Activated naive CD8-positive, alpha-beta T cell treated with anti-CD3 and anti-CD28 coated beads, Interleukin-2, amount 10 ng/mL, durations not matched to agents 7 days and 5 days (primary cell): Measurements from ENCODE around the gene SELENBP1. TPM values are rescaled to one million over a fixed set of nuclear protein-coding genes. Genes with fewer than 3 reads are reported as not detected.
A peak's percentile ranks its signal among the peaks of the same experiment; 100 is the strongest.

Experiments used
- ATAC-seq: fragments of 150-1000 bp; cut with Tn5 transposase; one replicate; pipeline ENCODE4 v1.10.0; 2021; ENCODE audit warnings: low read depth, moderate library complexity
- POLR2A ChIA-PET: fragments of 350-600 bp; sonication (Branson Sonifier 250); formaldehyde crosslinking; loops from one replicate; lab custom pipeline; 2021; ENCODE audit warnings: antibody characterized with exemption; lab: Charles Lee
- DNase-seq: peaks from one replicate; pipeline ENCODE4 v3.0.0; 2021
- H3K27ac Mint-ChIP-seq: one replicate; pipeline ENCODE4 v1.8.0; 2022; ENCODE audit warnings: mild to moderate bottlenecking, mixed read lengths
- H3K27me3 Mint-ChIP-seq: one replicate; pipeline ENCODE4 v1.8.0; 2022; ENCODE audit warnings: mild to moderate bottlenecking, moderate library complexity, mixed read lengths
- H3K36me3 Mint-ChIP-seq: one replicate; pipeline ENCODE4 v1.8.0; 2021; ENCODE audit warnings: mild to moderate bottlenecking, mixed read lengths
- H3K4me1 Mint-ChIP-seq: one replicate; pipeline ENCODE4 v1.8.0; 2021; ENCODE audit warnings: mixed read lengths
- H3K4me3 Mint-ChIP-seq: one replicate; pipeline ENCODE4 v1.8.0; 2022; ENCODE audit warnings: mild to moderate bottlenecking, moderate library complexity, mixed read lengths
- H3K9me3 Mint-ChIP-seq: one replicate; pipeline ENCODE4 v1.8.0; 2021; ENCODE audit warnings: mixed read lengths
- total RNA-seq, 2 experiments: library from RNA; stranded (reverse); gene quantifications; one replicate each; pipeline ENCODE4 v1.2.3, GENCODE V29; 2021

Gene SELENBP1
- total RNA-seq, 2 experiments from 2014 or later, result not detected

DNA sequence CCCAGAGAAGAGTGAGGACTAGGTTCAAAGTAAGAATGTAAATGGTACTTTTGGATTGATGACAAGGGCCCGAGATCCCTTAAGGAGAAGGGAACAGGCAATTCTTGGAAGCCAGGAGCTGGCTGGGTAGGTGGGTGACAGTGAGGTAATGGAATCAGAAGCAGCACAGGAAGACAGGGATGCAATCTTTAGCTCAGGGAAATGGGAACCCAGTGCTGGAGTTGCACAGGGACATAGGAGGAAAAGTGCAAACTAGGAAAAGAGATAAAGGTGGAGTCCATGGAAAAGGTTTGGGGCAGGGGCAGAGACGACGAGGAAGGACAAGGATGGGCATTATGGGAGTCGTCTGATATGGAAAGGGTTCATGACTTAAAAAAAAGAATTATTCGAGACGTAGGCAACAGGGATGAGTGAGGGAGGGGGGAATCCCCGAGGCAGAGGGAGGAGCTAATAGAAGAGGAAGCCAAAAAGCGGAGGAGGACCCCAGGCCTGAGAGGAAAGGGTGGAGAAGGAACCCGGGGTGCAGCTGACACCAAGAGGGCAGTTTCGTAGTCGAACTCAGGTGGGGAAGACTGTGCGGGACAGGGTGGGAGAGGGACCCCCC lies 45.8 kb downstream of the SELENBP1 start:
- Mint-ChIP-seq H3K27ac (peak overlapping the region; percentile 96), H3K27me3 (no peaks in the 10 kb centered on the region), H3K4me3 (peak overlapping the region; percentile 99), H3K4me1 (peaks cover 30% of the 10 kb centered on the region), H3K9me3 (no peaks in the 10 kb centered on the region), H3K36me3 (peaks cover 14% of the 10 kb centered on the region)
- POLR2A ChIA-PET, result interaction anchor here (0.6 to 2.7 kb wide), 13 partner anchors 9 to 128 kb away, joined by 3 to 13 read pairs (median 5); partner anchors contain the start of genes PSMB4, PSMD4, RFX5 and ZNF687
- no peak for DNase-seq
- peak; percentile 34 for ATAC-seq

DNA sequence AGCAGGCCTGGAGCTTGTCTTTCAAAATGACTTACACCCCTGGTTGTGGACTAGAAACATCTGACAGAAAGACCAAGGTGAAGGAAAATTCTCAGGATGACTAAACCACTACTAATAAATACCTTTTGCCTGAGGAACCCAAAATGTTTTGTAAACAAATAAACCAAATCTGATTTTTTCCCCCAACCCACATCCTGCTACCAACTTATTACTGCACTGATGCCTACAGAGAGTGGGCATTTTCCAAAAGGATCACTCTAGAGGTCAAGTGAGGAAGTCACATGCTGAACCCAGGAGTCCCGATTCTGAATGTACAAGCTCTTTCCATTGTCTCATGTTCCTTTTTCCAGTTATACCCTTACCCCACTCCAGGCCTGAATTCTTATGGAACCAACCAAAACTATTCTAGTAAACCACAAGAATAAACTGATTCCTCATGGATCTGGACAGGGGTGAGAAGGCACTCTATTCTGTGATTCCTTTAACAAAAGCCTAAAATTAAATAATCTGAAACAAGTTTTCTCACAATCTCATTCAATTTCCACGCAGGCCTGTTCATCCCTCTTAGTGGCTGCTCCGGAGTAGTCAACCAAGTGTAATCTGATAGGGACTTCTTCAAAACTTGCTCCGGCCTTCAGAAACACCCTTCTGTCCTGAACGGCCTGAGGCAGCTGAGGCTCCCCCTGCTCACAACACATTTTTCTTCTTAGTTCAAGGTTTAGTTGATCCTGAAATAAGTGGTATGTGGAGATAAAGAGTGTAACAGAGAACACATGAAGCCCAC lies 46.7 kb downstream of the SELENBP1 start:
- Mint-ChIP-seq H3K4me3 (peak overlapping the region; percentile 99), H3K27ac (peak overlapping the region; percentile 96), H3K36me3 (peaks cover 14% of the 10 kb centered on the region), H3K27me3 (no peaks in the 10 kb centered on the region), H3K4me1 (peaks cover 30% of the 10 kb centered on the region), H3K9me3 (no peaks in the 10 kb centered on the region)
- ATAC-seq, result no peak
- POLR2A ChIA-PET, result interaction anchor here (1.2 to 2.3 kb wide), 4 partner anchors 15 to 73 kb away, joined by 5 to 8 read pairs (median 6); partner anchors contain the start of genes PSMB4 and RFX5
- DNase-seq, result no peak

DNA sequence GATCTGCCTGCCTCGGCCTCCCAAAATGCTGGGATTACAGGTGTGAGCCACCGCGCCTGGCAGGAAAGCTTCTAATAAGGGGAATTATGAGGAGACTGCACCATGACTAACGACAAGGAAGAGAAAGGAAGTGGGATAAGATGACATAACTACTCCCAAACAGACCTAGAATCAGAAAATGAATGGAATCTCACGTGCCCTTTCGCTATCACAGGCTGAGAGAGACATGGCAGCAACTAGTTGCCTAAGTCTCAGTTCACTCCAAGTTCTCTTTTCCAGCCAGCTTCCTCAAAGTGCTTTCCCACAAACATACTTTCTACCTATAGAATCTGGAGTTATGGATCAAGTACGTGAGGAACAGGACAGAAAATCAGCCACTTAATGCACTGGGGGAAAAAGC lies 47.3 kb downstream of the SELENBP1 start:
- ATAC-seq (no peak), DNase-seq (no peak)
- POLR2A ChIA-PET, result interaction anchor here (0.7 to 1.2 kb wide), 2 partner anchors 15 kb away, joined by 3 to 5 read pairs; no protein-coding TSS in a partner anchor
- Mint-ChIP-seq H3K36me3 (peaks cover 14% of the 10 kb centered on the region), H3K9me3 (no peaks in the 10 kb centered on the region), H3K27me3 (no peaks in the 10 kb centered on the region), H3K4me3 (peak overlapping the region; percentile 28), H3K4me1 (peaks cover 32% of the 10 kb centered on the region), H3K27ac (no peak overlapping the region)

DNA sequence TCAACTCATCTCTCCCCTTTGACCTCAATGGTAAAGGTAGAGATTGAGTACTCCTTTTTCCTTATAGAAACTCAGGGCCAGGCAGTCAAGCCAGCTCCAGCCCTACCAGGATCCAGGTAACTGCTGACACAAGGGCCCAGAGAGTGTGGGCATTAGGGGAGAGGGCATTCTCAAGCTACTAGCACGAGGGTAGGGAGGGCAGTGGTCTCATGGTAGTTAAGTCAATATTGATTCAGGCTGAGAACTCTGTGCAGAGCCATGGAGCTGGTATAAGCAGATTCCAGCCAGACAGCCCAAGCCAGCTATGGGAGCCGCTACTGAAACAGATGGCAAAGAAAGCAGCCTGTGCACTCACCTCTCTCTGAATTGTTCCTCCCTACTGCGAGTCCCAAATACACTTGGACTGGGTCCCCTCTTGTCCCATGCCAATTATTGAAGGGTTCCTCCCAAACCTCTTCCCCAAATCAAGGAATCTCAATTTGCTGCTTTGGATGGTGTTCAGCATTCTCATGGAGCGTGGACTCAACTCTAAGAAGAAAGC lies 48.0 kb downstream of the SELENBP1 start:
- H3K27ac Mint-ChIP-seq, result no peak overlapping the region
- peaks cover 14% of the 10 kb centered on the region for H3K36me3 Mint-ChIP-seq
- H3K27me3 Mint-ChIP-seq, result no peaks in the 10 kb centered on the region
- H3K4me1 Mint-ChIP-seq, result peaks cover 32% of the 10 kb centered on the region
- POLR2A ChIA-PET, result interaction anchor here (0.6 to 1.7 kb wide), 2 partner anchors 43 to 141 kb away, joined by 3 to 5 read pairs; partner anchors contain the start of gene ZNF687
- H3K4me3 Mint-ChIP-seq, result no peak overlapping the region
- H3K9me3 Mint-ChIP-seq, result no peaks in the 10 kb centered on the region
- DNase-seq (no peak), ATAC-seq (no peak)

DNA sequence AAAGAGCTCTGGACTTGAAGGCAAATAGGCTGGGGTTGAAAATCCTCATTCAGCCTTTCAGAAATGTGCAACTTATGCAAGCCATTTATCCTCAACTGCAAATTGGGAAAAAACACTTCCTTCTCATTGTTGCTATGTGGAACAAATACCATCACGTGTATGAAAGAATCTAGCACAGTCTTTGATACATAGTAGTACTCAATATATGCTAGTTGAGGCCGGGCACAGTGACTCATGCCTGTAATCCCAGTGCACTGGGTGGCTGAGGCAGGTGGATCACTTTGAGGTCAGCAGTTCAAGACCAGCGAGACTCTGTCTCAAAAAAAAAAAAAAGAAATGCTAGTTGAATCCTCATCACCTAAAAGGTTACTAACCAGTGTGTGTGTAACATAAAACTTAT lies 53.5 kb downstream of the SELENBP1 start:
- H3K36me3 Mint-ChIP-seq, result peaks cover 17% of the 10 kb centered on the region
- no peak overlapping the region for H3K4me3 Mint-ChIP-seq
- H3K9me3 Mint-ChIP-seq, result no peaks in the 10 kb centered on the region
- POLR2A ChIA-PET, result no interaction called here
- peaks cover 10% of the 10 kb centered on the region for H3K4me1 Mint-ChIP-seq
- no peak for ATAC-seq
- no peaks in the 10 kb centered on the region for H3K27me3 Mint-ChIP-seq
- DNase-seq, result no peak
- no peak overlapping the region for H3K27ac Mint-ChIP-seq

DNA sequence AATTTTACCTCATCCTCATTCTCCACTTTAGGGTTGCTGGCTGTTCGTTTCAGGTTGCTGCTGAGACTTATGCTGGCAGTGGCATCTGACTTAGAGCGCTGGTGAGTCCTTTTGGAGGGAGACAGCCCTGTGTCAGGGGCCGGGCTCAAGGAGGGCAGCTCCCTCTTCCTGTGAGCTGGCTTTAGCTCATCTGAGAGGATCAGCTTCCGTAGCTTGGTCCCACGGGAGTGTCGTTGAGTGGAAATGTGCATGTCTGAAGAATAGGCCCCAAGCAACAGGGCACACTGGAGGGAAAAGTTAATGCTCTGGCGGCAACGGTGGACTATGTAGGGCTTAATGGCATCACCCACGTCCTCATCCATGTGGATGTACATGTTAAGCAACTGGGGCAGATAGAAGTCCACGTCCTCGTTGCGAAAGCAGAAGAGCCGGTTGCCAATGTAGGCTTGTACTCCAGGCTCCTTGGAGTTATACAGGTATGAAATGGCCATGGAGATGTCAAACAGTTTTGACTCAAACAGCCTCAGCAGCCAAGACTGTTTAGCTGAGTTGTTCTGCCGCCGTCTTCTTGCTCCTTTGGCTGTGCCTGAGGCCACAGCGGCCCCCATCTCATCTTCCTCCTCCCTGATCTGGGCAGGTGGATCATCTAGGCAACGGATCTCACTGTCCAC lies 56.8 kb downstream of the SELENBP1 start:
- Mint-ChIP-seq H3K27me3 (no peaks in the 10 kb centered on the region), H3K4me1 (peaks cover 19% of the 10 kb centered on the region), H3K9me3 (no peaks in the 10 kb centered on the region), H3K4me3 (no peak overlapping the region), H3K27ac (no peak overlapping the region), H3K36me3 (peaks cover 25% of the 10 kb centered on the region)
- ATAC-seq, result no peak
- POLR2A ChIA-PET, result no interaction called here
- no peak for DNase-seq

Other genes starting within 250 kb of the SELENBP1 start
- gene SEMA6C, start 226.1 kb downstream of the SELENBP1 start, total RNA-seq, result 1 to 10 TPM; 4.2 to 6.0 TPM
- gene TNFAIP8L2, start 216.1 kb downstream of the SELENBP1 start, total RNA-seq, result 10 to 100 TPM; 21.2 to 23.7 TPM
- 1 to 10 TPM; 5.2 to 6.1 TPM for gene LYSMD1, start 206.8 kb downstream of the SELENBP1 start, total RNA-seq
- gene SCNM1, start 206.6 kb downstream of the SELENBP1 start, total RNA-seq, result 10 to 100 TPM; 64.5 to 66.6 TPM
- gene TMOD4, start 196.7 kb downstream of the SELENBP1 start, total RNA-seq, result 1 to 10 TPM; 1.2 to 4.1 TPM
- 10 to 100 TPM; 67.4 to 86.9 TPM for gene VPS72, start 182.5 kb downstream of the SELENBP1 start, total RNA-seq
- gene PIP5K1A, start 174.2 kb downstream of the SELENBP1 start, total RNA-seq, result 10 to 100 TPM; 51.9 to 59.4 TPM
- gene PSMD4, start 118.0 kb downstream of the SELENBP1 start, total RNA-seq, result 100 to 1,000 TPM; 170 to 174 TPM
- 10 to 100 TPM; 35.5 to 37.0 TPM for gene ZNF687, start 90.4 kb downstream of the SELENBP1 start, total RNA-seq
- 10 to 100 TPM; 73.8 to 75.7 TPM for gene PI4KB, start 45.3 kb downstream of the SELENBP1 start, total RNA-seq
- 10 to 100 TPM; 68.4 to 73.9 TPM for gene RFX5, start 25.5 kb downstream of the SELENBP1 start, total RNA-seq
- 100 to 1,000 TPM; 240 to 243 TPM for gene PSMB4, start 26.9 kb upstream of the SELENBP1 start, total RNA-seq
- 100 to 1,000 TPM in 1 of 2 experiments, 10 to 100 TPM in 1; 94.8 to 104 TPM for gene POGZ, start 86.8 kb upstream of the SELENBP1 start, total RNA-seq
- under 1 TPM; 0.33 to 0.40 TPM for gene CGN, start 138.7 kb upstream of the SELENBP1 start, total RNA-seq
- gene TUFT1, start 167.6 kb upstream of the SELENBP1 start, total RNA-seq, result 1 to 10 TPM; 1.5 TPM
- gene SNX27, start 239.3 kb upstream of the SELENBP1 start, total RNA-seq, result 10 to 100 TPM; 24.8 to 26.6 TPM